Osteocyte (in vitro differentiated cells): Measurements from ENCODE around the gene CLCNKB. TPM values are rescaled to one million over a fixed set of nuclear protein-coding genes. Genes with fewer than 3 reads are reported as not detected.

ENCODE experiments used
- DNase-seq: peaks from one replicate; pipeline ENCODE4 v3.0.0; 2021; ENCODE audit warnings: mixed read lengths; ENCODE audit not compliant: unreplicated experiment; ENCODE audit errors: extremely low spot score
- H3K27ac Mint-ChIP-seq: one replicate; pipeline ENCODE4 v1.8.0; 2021; ENCODE audit warnings: mild to moderate bottlenecking, mixed read lengths; ENCODE audit not compliant: unreplicated experiment
- H3K27me3 Mint-ChIP-seq: one replicate; pipeline ENCODE4 v1.8.0; 2021; ENCODE audit warnings: mixed read lengths; ENCODE audit not compliant: unreplicated experiment
- H3K36me3 Mint-ChIP-seq: one replicate; pipeline ENCODE4 v1.8.0; 2021; ENCODE audit warnings: mixed read lengths; ENCODE audit not compliant: unreplicated experiment
- H3K4me1 Mint-ChIP-seq: one replicate; pipeline ENCODE4 v1.8.0; 2021; ENCODE audit warnings: mixed read lengths; ENCODE audit not compliant: unreplicated experiment
- H3K4me3 Mint-ChIP-seq: one replicate; pipeline ENCODE4 v1.8.0; 2021; ENCODE audit warnings: mild to moderate bottlenecking, moderate library complexity, mixed read lengths; ENCODE audit not compliant: unreplicated experiment
- H3K9me3 Mint-ChIP-seq: one replicate; pipeline ENCODE4 v1.8.0; 2021; ENCODE audit warnings: mixed read lengths; ENCODE audit not compliant: unreplicated experiment
- total RNA-seq: library from RNA; stranded (reverse); gene quantifications from 2 replicates; pipeline ENCODE4 v1.2.1, GENCODE V29; 2021
- TF ChIP-seq, protein P1 (sequence below): fragments of 200-600 bp; sonication (generic); IDR thresholded peaks from 2 replicates; pipeline ENCODE4 v1.5.0; 2021; ENCODE audit warnings: antibody characterized with exemption, mild to moderate bottlenecking, moderate library complexity

The CLCNKB gene
- total RNA-seq, 1 donor from 2014 or later, result not detected

DNA sequence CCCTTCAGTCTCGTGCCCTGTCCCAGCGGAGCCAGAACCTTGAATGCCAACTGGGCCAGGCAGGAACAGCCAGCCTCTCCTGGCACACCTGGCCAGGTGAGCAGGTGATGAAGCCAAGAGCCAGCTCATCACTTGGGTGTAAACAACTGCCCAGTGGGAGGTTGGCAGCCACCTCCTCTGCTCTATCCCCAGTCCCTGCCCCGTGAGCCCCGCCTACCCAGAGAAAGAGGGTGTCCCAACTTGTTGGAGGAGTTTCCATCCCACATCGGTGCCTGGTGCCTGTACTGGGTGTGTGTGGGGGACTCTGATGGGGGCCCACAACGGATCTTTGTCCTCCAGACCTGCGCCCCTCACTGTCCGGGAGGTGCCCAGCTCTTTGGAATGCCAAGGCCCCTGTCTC is 47.7 kb downstream of the CLCNKB start:
- H3K27me3 Mint-ChIP-seq, result peaks cover 2% of the 10 kb centered on the region
- H3K27ac Mint-ChIP-seq, result no peak overlapping the region
- no peaks in the 10 kb centered on the region for H3K36me3 Mint-ChIP-seq
- TF ChIP-seq, protein P1, sequence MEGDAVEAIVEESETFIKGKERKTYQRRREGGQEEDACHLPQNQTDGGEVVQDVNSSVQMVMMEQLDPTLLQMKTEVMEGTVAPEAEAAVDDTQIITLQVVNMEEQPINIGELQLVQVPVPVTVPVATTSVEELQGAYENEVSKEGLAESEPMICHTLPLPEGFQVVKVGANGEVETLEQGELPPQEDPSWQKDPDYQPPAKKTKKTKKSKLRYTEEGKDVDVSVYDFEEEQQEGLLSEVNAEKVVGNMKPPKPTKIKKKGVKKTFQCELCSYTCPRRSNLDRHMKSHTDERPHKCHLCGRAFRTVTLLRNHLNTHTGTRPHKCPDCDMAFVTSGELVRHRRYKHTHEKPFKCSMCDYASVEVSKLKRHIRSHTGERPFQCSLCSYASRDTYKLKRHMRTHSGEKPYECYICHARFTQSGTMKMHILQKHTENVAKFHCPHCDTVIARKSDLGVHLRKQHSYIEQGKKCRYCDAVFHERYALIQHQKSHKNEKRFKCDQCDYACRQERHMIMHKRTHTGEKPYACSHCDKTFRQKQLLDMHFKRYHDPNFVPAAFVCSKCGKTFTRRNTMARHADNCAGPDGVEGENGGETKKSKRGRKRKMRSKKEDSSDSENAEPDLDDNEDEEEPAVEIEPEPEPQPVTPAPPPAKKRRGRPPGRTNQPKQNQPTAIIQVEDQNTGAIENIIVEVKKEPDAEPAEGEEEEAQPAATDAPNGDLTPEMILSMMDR, result no peak
- H3K4me3 Mint-ChIP-seq, result no peak overlapping the region
- DNase-seq, result no peak
- H3K4me1 Mint-ChIP-seq, result peaks cover 15% of the 10 kb centered on the region
- no peaks in the 10 kb centered on the region for H3K9me3 Mint-ChIP-seq

GRCh38 chr1:16092097-16092922 is 48.7 kb downstream of the CLCNKB start:
- H3K4me3 Mint-ChIP-seq, result no peak overlapping the region
- no peak overlapping the region for H3K27ac Mint-ChIP-seq
- no peak for DNase-seq
- peaks cover 2% of the 10 kb centered on the region for H3K27me3 Mint-ChIP-seq
- TF ChIP-seq, protein P1, result no peak
- H3K4me1 Mint-ChIP-seq, result peaks cover 15% of the 10 kb centered on the region
- no peaks in the 10 kb centered on the region for H3K9me3 Mint-ChIP-seq
- H3K36me3 Mint-ChIP-seq, result no peaks in the 10 kb centered on the region

DNA sequence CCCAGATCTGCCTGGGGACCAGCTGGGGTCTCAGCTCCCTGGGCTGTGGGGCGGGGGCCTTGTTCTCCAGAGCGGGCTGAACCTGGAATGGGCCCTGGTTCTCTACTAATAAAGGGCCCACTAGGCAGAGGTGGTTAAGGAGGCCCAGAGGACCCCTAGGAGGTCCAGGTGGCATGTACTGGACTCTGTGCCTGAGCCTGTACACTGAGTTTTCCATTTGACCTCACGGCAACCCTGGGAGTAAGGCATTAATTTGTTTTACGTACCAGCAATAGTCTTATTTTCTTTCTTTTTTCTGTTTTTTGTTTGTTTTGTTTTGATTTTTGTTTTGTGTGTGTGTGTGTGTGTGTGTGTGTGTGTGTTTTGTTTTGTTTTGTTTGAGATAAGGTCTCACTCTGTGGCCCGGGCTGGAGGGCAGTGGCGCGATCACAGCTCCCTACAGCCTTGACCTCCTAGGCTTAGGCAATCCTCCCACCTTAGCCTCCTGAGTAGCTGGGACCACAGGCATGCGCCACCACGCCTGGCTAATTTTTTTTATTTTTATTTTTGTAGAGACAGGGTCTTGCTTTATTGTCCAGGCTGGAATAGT is 49.4 kb downstream of the CLCNKB start:
- Mint-ChIP-seq H3K4me3 (no peak overlapping the region), H3K27me3 (peaks cover 2% of the 10 kb centered on the region), H3K36me3 (no peaks in the 10 kb centered on the region), H3K4me1 (peaks cover 14% of the 10 kb centered on the region), H3K27ac (no peak overlapping the region), H3K9me3 (no peaks in the 10 kb centered on the region)
- TF ChIP-seq, protein P1, result no peak
- no peak for DNase-seq

- Mint-ChIP-seq H3K9me3 (no peaks in the 10 kb centered on the region), H3K36me3 (no peaks in the 10 kb centered on the region), H3K4me1 (peaks cover 12% of the 10 kb centered on the region), H3K4me3 (no peak overlapping the region), H3K27me3 (peaks cover 2% of the 10 kb centered on the region), H3K27ac (no peak overlapping the region)
- no peak for DNase-seq
- TF ChIP-seq, protein P1, result no peak
Observed at GRCh38 chr1:16093611-16094010, 50.0 kb downstream of the CLCNKB start.

DNA sequence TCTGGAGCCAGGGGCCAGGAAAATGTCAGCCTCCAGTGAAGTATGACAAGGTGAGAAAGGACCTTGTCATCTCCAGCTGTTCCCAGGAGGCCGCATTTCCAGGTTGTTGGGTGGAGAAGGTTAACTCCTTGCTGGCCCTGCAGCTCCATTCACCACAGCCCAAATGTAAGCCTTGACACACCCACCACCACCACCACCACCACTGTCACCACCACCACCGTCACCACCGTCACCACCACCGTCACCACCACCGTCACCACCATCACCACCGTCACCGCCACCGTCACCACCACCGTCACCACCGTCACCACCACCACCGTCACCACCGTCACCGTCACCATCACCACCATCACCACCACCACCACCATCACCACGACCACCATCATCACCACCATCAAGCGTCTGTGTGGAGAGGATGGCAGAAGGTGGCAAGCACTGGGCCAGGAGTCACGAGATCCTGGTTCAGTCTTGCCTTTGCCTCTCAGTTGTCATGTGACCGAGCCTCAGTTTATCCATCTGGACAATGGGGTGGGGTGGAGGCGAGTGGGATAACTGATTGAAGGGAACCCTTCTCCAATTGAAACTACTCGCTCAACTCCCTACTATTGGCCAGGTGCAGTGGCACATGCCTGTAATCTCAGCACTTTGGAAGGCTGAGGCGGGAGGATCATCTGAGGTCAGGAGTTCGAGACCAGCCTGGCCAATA is 51.0 kb downstream of the CLCNKB start:
- TF ChIP-seq, protein P1, result no peak
- Mint-ChIP-seq H3K9me3 (no peaks in the 10 kb centered on the region), H3K36me3 (no peaks in the 10 kb centered on the region), H3K4me3 (no peak overlapping the region), H3K27me3 (peaks cover 2% of the 10 kb centered on the region), H3K27ac (no peak overlapping the region), H3K4me1 (peaks cover 6% of the 10 kb centered on the region)
- no peak for DNase-seq
